K562 (cell line): ENCODE results near the gene SLC8A2. TPM values are rescaled to one million over a fixed set of nuclear protein-coding genes. Genes with fewer than 3 reads are reported as not detected.

ENCODE experiments used
- ATF6 ChIP-seq: sonication (generic); formaldehyde crosslinking; IDR thresholded peaks from 2 replicates; pipeline ENCODE4 v1.4.0; 2020; ENCODE audit warnings: mild to moderate bottlenecking, missing genetic modification reagents
- BCOR ChIP-seq: fragments of 450-650 bp; IDR thresholded peaks from 2 replicates; pipeline ENCODE4 v1.6.1; 2016
- CEBPB ChIP-seq: fragments of 450-650 bp; IDR thresholded peaks from 2 replicates; pipeline ENCODE4 v1.6.1; 2016; ENCODE audit warnings: missing genetic modification characterization, missing compliant biosample characterization
- CXXC5 ChIP-seq: fragments of 250-450 bp; sonication (Bioruptor Pico); IDR thresholded peaks from 2 replicates; pipeline ENCODE4 v1.8.0; 2022; ENCODE audit warnings: inconsistent platforms, mild to moderate bottlenecking, moderate library complexity
- E2F6 ChIP-seq, 2 experiments: IDR thresholded peaks; 2 replicates each; pipeline ENCODE4 v1.6.1; 2011; ENCODE audit warnings: borderline replicate concordance in 1 of 2, control low read depth in 1 of 2, low read depth in 1 of 2, low read length in 1 of 2, mild to moderate bottlenecking in 1 of 2, mixed read lengths in 1 of 2, moderate library complexity in 1 of 2; ENCODE audit not compliant: insufficient read depth in 1 of 2, insufficient read length in 1 of 2, poor library complexity in 1 of 2, severe bottlenecking in 1 of 2; ENCODE audit errors: extremely low read depth in 1 of 2
- EWSR1 ChIP-seq: fragments of 450-650 bp; IDR thresholded peaks from 2 replicates; pipeline ENCODE4 v1.6.1; 2018; ENCODE audit warnings: borderline replicate concordance, mild to moderate bottlenecking, low read depth, moderate library complexity; ENCODE audit not compliant: partially characterized antibody
- FIP1L1 ChIP-seq: fragments of 200-400 bp; formaldehyde crosslinking; IDR thresholded peaks from 2 replicates; pipeline ENCODE4 v1.6.1; 2018; ENCODE audit warnings: mild to moderate bottlenecking, low read depth, low read length; ENCODE audit not compliant: poor library complexity, severe bottlenecking
- HDAC6 ChIP-seq: IDR thresholded peaks from 2 replicates; pipeline ENCODE4 v1.6.1; 2012; ENCODE audit warnings: low read depth, mild to moderate bottlenecking, control low read depth, inconsistent platforms, low read length, moderate library complexity
- MCM2 ChIP-seq: fragments of 450-650 bp; IDR thresholded peaks from 2 replicates; pipeline ENCODE4 v1.6.1; 2017; ENCODE audit warnings: low read depth, mild to moderate bottlenecking
- MTA2 ChIP-seq: fragments of 450-650 bp; IDR thresholded peaks from 2 replicates; pipeline ENCODE4 v1.6.1; 2016; ENCODE audit warnings: low read depth
- NRF1 ChIP-seq, 2 experiments: fragments of 450-650 bp; IDR thresholded peaks in 1 of 2; conservative IDR thresholded peaks in 1 of 2; 2 replicates each; pipeline ENCODE4 v1.6.1; 2014; ENCODE audit warnings: mild to moderate bottlenecking in 2 of 2
- OTX1 ChIP-seq: fragments of 450-650 bp; formaldehyde crosslinking; IDR thresholded peaks from 2 replicates; pipeline ENCODE4 v1.4.0; 2022; ENCODE audit warnings: mild to moderate bottlenecking
- POLR2G ChIP-seq: fragments of 200-400 bp; formaldehyde crosslinking; IDR thresholded peaks from 2 replicates; pipeline ENCODE4 v1.6.1; 2017; ENCODE audit warnings: low read depth, mild to moderate bottlenecking, antibody characterized with exemption, low read length, moderate library complexity
- POLR2H ChIP-seq: IDR thresholded peaks from 2 replicates; pipeline ENCODE4 v1.6.1; 2016; ENCODE audit warnings: missing genetic modification characterization, low read depth, mild to moderate bottlenecking, control low read depth, missing compliant biosample characterization, moderate library complexity
- SETDB1 ChIP-seq: IDR thresholded peaks from one replicate; pipeline ENCODE4 v1.6.1; 2012; ENCODE audit warnings: low read length, control low read depth, inconsistent platforms
- SPI1 ChIP-seq: IDR thresholded peaks from 2 replicates; pipeline ENCODE4 v1.6.1; 2011; ENCODE audit warnings: low read depth, low read length, control low read depth, borderline replicate concordance
- THRAP3 ChIP-seq: fragments of 450-650 bp; IDR thresholded peaks from 2 replicates; pipeline ENCODE4 v1.6.1; 2016; ENCODE audit warnings: mild to moderate bottlenecking, inconsistent platforms, borderline replicate concordance
- ZNF121 ChIP-seq: sonication (generic); formaldehyde crosslinking; conservative IDR thresholded peaks from 2 replicates; pipeline ENCODE4 v1.8.0; 2022; ENCODE audit warnings: missing genetic modification reagents
- ZNF239 ChIP-seq: fragments of 250-450 bp; sonication (Bioruptor Pico); IDR thresholded peaks from 2 replicates; pipeline ENCODE4 v1.4.0; 2020; ENCODE audit warnings: mild to moderate bottlenecking
- ZNF280B ChIP-seq: fragments of 250-450 bp; sonication (Bioruptor Pico); IDR thresholded peaks from 2 replicates; pipeline ENCODE4 v1.5.1; 2021; ENCODE audit warnings: mild to moderate bottlenecking
- ZNF395 ChIP-seq: fragments of 200-800 bp; sonication (Bioruptor generic); IDR thresholded peaks from 2 replicates; pipeline ENCODE4 v1.6.1; 2017; ENCODE audit warnings: missing genetic modification characterization, missing compliant biosample characterization
- ZNF644 ChIP-seq: fragments of 200-800 bp; sonication (Bioruptor generic); IDR thresholded peaks from 2 replicates; pipeline ENCODE4 v1.6.1; 2016; ENCODE audit warnings: low read depth, missing genetic modification characterization, missing compliant biosample characterization
- ZNF707 ChIP-seq: fragments of 250-450 bp; sonication (Bioruptor Pico); conservative IDR thresholded peaks from 2 replicates; pipeline ENCODE4 v1.8.0; 2022; ENCODE audit warnings: inconsistent platforms, mild to moderate bottlenecking, moderate library complexity
- polyA plus RNA-seq, 8 experiments: library from polyadenylated mRNA; depleted of rRNA in 4 of 8; stranded (reverse) in 5 of 8; unstranded in 3 of 8; fragments of >200 nt; fragmentation: Nextera tagmentation in 2 of 8; fragmentation: Illumina TruSeq in 1 of 8; extraction: Ambion mirVana in 2 of 8; extraction: Trizol in 1 of 8; gene quantifications; 2 replicates each; pipeline versions ENCODE4 v1.2.1 to v1.2.3, GENCODE V29; 2011 to 2014; ENCODE audit warnings: inconsistent platforms in 1 of 8, missing spikeins in 1 of 8
- total RNA-seq, 7 experiments: library from RNA; depleted of rRNA in 6 of 7; stranded (reverse); fragments of >200 nt in 6 of 7; fragmentation: Illumina TruSeq in 2 of 7; extraction: Trizol in 2 of 7; gene quantifications; 2 replicates each; pipeline versions ENCODE4 v1.2.1 to v1.2.3, GENCODE V29; 2011 to 2021; ENCODE audit warnings: low replicate concordance in 1 of 7

SLC8A2 gene
- total and polyA plus RNA-seq, 9 of the 15 experiments (the other 6 are each of a cell fraction or from before 2014, with no cell fraction given): 0.07 to 0.66 (median 0.24) TPM; not detected in 3

GRCh38 chr19:47514869-47515588 is 43.3 kb upstream of the SLC8A2 start, which contains the start of gene NAPA (continued):
- TF ChIP-seq ZNF395 (peak; percentile 68), THRAP3 (no peak), MCM2 (no peak), E2F6 (IDR thresholded peaks at IDR 0.05; ENCODE audit: borderline replicate concordance in 1 of 2, extremely low read depth in 1 of 2, insufficient read depth in 1 of 2, insufficient read length in 1 of 2, low read depth in 1 of 2, low read length in 1 of 2, poor library complexity in 1 of 2, severe bottlenecking in 1 of 2) (peak in 1 of 2 experiments; percentile 75), ZNF121 (CRISPR knock-in tag) (no peak), BCOR (no peak), EWSR1 (no peak), ZNF644 (no peak), SPI1 (peak; percentile 37; the same call in 1 of the 2 replicates), POLR2G (peak; percentile 89), ATF6 (CRISPR knock-in tag) (no peak), CEBPB (peak; percentile 60), ZNF707 (no peak), NRF1 (conservative IDR thresholded peaks at IDR 0.05 in 1 of 2, IDR thresholded peaks at IDR 0.05 in 1 of 2) (peak; percentile 97 to 98), SETDB1 (no peak), OTX1 (CRISPR knock-in tag) (no peak), CXXC5 (peak; percentile 98), POLR2H (no peak), ZNF280B (no peak), ZNF239 (no peak), FIP1L1 (peak; percentile 42), MTA2 (no peak), HDAC6 (no peak)
